Measurements from ENCODE around the gene PHLDB3.

PHLDB3 gene

DNA sequence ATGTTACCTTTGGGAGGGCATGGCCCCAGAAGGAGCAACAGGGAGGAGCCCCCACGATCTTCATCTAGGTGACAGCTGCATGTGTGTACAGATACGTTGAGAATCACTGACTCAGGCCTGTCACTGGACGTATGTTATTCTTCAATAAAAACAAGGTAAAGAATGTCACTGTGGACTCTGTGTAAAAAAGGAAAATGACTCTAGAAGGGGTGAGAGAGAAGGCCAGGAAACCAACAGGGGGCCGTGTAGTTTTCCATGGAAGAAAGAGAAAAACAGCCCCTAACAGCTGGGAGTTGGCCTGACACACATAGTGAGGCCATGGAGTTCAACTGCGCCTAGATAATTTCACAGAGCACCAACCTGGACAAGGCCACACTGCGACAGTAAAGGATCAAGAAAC, 37.3 kb downstream of the PHLDB3 start:
- in situ Hi-C loops (cut with HindIII; ENCODE audit: low sequenced_read_pairs): no loop called here
- no peak overlapping the region for H3K4me3 ChIP-seq (ENCODE audit: low read depth, low read length)
- no peak for DNase-seq (ENCODE audit: low read depth)
- TF ChIP-seq, protein P1, sequence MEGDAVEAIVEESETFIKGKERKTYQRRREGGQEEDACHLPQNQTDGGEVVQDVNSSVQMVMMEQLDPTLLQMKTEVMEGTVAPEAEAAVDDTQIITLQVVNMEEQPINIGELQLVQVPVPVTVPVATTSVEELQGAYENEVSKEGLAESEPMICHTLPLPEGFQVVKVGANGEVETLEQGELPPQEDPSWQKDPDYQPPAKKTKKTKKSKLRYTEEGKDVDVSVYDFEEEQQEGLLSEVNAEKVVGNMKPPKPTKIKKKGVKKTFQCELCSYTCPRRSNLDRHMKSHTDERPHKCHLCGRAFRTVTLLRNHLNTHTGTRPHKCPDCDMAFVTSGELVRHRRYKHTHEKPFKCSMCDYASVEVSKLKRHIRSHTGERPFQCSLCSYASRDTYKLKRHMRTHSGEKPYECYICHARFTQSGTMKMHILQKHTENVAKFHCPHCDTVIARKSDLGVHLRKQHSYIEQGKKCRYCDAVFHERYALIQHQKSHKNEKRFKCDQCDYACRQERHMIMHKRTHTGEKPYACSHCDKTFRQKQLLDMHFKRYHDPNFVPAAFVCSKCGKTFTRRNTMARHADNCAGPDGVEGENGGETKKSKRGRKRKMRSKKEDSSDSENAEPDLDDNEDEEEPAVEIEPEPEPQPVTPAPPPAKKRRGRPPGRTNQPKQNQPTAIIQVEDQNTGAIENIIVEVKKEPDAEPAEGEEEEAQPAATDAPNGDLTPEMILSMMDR (IDR thresholded peaks at IDR 0.05; ENCODE audit: low read depth, low read length, missing control alignments): no peak

DNA sequence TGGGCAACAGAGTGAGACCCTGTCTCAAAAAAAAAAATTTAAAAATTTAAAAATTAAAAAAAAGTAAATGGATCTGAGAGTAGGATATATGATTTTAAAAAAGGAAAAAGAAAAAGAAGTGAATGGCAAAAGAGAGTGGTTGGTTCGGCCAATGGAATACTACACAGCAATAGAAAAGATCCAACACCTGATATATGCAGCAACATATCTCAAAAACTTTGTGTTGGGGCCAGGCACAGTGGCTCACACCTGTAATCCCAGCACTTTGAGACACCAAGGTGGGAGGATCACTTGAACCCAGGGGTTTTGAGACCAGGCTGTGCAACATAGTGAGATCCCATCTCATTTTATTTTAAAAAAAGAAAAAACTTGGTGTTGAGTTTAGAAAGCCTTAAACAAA, 37.8 kb downstream of the PHLDB3 start:
- TF ChIP-seq, protein P1 (IDR thresholded peaks at IDR 0.05; ENCODE audit: low read depth, low read length, missing control alignments): no peak
- in situ Hi-C loops (cut with HindIII; ENCODE audit: low sequenced_read_pairs): no loop called here
- DNase-seq (ENCODE audit: low read depth): no peak
- H3K4me3 ChIP-seq (ENCODE audit: low read depth, low read length): no peak overlapping the region

DNA sequence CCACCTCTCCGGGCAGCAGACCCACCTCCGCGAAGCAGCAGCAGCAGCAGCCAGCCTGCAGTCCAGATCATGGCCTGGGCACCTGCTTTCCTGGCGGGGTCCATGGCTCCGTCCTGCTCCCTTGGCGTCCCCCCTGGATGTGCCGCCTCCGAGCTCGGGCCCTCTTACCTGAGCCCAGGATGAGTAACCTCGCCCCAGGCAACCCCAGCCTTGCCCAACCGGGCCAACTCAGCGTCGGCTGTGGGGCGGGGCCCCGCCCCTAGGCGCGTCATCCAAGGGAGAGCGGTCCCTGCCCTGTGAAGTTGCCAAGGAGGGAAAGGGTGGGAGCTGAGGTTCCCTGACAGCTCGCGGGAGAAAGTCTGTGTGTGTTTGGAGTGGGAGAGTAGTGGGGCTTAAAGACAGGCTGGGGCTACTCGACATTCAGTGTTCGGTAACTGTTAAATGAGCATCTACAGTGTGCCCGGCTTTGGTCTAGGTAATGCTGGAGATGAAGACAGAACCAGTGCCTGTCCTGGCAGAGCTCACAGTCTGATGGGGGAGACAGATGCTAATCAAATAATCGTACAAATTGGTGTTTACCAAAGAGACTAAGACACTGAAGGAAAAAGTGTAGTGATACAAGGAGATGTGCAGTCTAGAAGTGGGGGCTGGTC, 39.0 kb downstream of the PHLDB3 start, which contains the start of gene LYPD3:
TSS of gene LYPD3 (minus strand) at position 141 of the 653 bp plus-strand sequence. CDS start at position 104, 37 bp downstream.
- peak within 1 kb of the TSS; percentile 48 for H3K4me3 ChIP-seq (ENCODE audit: low read depth, low read length)
- DNase-seq (ENCODE audit: low read depth): no peak
- TF ChIP-seq, protein P1 (IDR thresholded peaks at IDR 0.05; ENCODE audit: low read depth, low read length, missing control alignments): no peak
- in situ Hi-C loops (cut with HindIII; ENCODE audit: low sequenced_read_pairs): no loop called here

DNA sequence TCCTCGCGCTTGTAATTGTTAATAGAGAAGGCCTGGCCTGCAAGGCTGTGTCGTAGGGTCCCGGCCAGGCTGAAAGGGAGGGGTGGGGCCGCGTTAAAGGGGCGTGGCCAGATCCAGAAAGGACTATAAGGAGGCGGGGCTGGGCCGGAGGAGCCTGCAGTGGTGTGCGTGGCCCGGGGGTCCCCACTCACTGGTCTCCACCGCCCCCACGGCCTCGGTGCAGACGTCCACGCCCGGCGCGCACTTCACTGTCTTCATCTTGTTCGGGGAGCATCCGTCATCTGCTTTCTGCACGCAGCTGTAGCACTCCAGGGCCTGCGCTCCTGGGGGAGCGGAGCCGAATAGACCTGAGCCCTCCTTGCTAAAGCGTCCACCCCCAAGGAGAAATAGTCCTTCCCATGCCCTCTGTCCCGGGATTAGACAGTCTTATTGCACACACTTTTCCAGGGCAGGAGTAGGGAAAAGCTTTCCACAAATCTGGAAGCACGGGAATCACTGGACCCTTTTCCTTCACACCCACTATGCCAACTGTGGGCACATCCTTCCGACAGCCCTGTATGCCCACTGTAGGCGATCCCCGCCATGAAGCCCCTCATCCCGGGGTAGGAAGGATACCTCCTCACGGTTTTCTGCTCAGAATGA, 40.3 kb downstream of the PHLDB3 start:
- in situ Hi-C loops (cut with HindIII; ENCODE audit: low sequenced_read_pairs): no loop called here
- TF ChIP-seq, protein P1 (IDR thresholded peaks at IDR 0.05; ENCODE audit: low read depth, low read length, missing control alignments): no peak
- peak overlapping the region; percentile 48 for H3K4me3 ChIP-seq (ENCODE audit: low read depth, low read length)
- DNase-seq (ENCODE audit: low read depth): no peak

DNA sequence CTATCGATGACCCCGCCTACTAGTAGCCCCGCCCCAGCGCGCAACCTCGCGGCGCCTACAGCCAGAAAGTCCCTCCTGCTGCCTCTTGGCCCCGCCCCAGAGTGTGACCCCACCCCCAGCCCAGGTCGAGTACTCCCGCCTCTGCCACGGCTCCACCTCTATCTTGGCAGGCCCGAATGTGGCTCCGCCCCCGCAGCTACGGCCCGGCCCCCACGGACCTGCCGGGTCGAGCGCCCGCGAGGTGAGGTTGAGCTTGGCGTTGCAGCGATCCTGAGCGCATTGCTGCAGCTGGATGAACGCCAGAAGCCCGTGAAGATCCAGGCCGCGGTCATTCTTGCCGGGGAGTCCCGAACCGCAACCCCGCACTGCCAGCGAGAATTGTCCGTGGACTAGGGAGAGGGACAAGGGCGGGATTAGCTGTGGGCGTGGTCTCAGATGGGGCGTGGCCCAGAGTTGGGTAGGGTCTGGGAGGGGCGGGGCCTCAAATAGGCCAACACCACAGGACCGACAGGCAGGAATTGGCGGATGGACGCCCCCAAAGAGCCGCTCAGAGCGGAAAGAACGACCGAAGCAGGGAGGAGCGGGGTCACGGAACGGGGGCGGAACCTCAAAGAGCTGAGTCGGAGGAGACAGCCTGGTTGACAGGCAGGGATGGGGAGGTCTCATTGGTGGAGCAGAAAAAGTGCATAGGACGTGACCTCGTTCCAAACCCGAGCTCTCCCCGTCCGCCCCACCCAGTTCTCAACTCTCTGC, 41.0 kb downstream of the PHLDB3 start:
- in situ Hi-C loops (cut with HindIII; ENCODE audit: low sequenced_read_pairs): no loop called here
- DNase-seq (ENCODE audit: low read depth): peak; percentile 52
- H3K4me3 ChIP-seq (ENCODE audit: low read depth, low read length): peak overlapping the region; percentile 48
- TF ChIP-seq, protein P1 (IDR thresholded peaks at IDR 0.05; ENCODE audit: low read depth, low read length, missing control alignments): no peak

DNA sequence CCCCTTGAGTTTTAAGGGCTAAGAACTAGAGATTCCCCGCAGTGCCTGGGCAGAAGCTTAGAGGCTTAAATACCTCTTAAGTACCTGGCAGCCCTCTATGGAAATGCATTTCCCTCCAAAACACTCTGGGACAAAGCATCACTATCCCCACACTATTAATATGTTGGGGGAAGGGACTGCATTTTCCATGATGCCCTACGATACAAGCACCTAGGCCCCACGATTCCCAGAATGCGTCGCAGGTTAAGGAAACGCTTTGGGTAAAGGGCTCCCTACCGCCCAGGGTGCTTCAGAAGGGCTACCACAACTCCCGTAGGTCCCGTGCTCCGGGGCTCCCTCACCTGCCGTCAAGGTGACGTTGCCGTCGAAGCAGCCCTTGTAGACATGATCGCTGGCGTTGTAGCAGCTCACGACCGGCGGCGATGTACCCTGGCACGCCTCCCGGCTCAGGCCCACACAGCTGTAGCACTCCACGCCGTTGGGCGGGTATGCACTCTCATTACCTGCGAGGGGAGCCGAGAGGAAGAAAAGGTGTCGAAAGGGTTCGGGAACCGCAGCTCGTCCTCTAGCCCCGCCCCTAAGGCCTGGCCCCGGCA, 41.7 kb downstream of the PHLDB3 start:
- TF ChIP-seq, protein P1 (IDR thresholded peaks at IDR 0.05; ENCODE audit: low read depth, low read length, missing control alignments): no peak
- peak overlapping the region; percentile 48 for H3K4me3 ChIP-seq (ENCODE audit: low read depth, low read length)
- in situ Hi-C loops (cut with HindIII; ENCODE audit: low sequenced_read_pairs): no loop called here
- DNase-seq (ENCODE audit: low read depth): no peak

Data from astrocyte of the cerebellum (primary cell).